ENCODE results near the gene CTSE. TPM values are rescaled to one million over a fixed set of nuclear protein-coding genes. Genes with fewer than 3 reads are reported as not detected.
"Not testable (repeated sequence)": the region's sequence is repeated elsewhere in the genome, so short reads cannot be mapped to it uniquely, and the experiment has no call there.

Gene CTSE
- total and polyA plus RNA-seq, 2 of the 13 experiments (the other 11 are each of a cell fraction or from before 2014, with no cell fraction given), result 0.50 to 0.69 TPM

DNA sequence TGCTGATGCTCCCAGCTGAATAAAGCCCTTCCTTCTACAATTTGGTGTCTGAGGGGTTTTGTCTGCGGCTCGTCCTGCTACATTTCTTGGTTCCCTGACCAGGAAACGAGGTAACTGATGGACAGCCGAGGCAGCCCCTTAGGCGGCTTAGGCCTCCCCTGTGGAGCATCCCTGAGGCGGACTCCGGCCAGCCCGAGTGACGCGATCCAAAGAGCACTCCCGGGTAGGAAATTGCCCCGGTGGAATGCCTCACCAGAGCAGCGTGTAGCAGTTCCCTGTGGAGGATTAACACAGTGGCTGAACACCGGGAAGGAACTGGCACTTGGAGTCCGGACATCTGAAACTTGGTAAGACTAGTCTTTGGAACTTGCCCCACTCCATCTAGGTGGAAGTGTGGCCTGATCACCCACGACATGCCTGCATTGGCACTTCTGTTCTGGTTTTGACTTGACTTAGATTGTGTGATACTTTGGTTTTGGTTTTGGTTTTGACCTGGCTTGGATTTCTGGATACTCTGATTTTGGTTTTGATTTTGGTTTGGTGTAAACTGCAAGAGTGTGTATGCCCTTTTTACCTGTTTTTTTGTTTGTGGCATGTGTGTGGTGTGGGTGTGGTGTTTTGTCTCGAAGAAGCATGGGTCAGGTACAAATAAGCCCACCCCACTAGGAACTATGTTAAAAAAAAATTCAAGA lies 29.4 kb upstream of the CTSE start, which contains the start of gene RHEX (continued):
- TF ChIP-seq, protein P1, sequence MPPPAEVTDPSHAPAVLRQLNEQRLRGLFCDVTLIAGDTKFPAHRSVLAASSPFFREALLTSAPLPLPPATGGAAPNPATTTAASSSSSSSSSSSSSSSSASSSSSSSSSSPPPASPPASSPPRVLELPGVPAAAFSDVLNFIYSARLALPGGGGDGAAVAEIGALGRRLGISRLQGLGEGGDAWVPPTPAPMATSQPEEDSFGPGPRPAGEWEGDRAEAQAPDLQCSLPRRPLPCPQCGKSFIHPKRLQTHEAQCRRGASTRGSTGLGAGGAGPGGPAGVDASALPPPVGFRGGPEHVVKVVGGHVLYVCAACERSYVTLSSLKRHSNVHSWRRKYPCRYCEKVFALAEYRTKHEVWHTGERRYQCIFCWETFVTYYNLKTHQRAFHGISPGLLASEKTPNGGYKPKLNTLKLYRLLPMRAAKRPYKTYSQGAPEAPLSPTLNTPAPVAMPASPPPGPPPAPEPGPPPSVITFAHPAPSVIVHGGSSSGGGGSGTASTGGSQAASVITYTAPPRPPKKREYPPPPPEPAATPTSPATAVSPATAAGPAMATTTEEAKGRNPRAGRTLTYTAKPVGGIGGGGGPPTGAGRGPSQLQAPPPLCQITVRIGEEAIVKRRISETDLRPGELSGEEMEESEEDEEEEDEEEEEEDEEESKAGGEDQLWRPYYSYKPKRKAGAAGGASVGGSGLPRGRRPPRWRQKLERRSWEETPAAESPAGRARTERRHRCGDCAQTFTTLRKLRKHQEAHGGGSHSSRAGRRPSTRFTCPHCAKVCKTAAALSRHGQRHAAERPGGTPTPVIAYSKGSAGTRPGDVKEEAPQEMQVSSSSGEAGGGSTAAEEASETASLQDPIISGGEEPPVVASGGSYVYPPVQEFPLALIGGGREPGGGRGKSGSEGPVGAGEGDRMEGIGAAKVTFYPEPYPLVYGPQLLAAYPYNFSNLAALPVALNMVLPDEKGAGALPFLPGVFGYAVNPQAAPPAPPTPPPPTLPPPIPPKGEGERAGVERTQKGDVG (CRISPR knock-in tag; IDR thresholded peaks at IDR 0.05; ENCODE audit: borderline replicate concordance), result peak; percentile 46; the same call in 1 of the 2 replicates
- TF ChIP-seq NFKB2 (CRISPR knock-in tag; IDR thresholded peaks at IDR 0.05; ENCODE audit: borderline replicate concordance) (peak; percentile 77; the same call in 1 of the 2 replicates), TAF1 (CRISPR knock-in tag; IDR thresholded peaks at IDR 0.05) (peak; percentile 64), ATF7 (CRISPR knock-in tag; IDR thresholded peaks at IDR 0.05) (0 out of 2 replicates have a peak, but pooled peaks have one; percentile 55), MXI1 (IDR thresholded peaks at IDR 0.05; ENCODE audit: borderline replicate concordance, low read depth, low read length) (peak; percentile 36; the same call in 1 of the 3 replicates), ESRRA (CRISPR knock-in tag; IDR thresholded peaks at IDR 0.05; ENCODE audit: low read depth) (0 out of 2 replicates have a peak, but pooled peaks have one; percentile 24), ZSCAN21 (CRISPR knock-in tag; IDR thresholded peaks at IDR 0.05; ENCODE audit: borderline replicate concordance) (peak; percentile 47; the same call in 1 of the 2 replicates), GABPB1 (CRISPR knock-in tag; IDR thresholded peaks at IDR 0.05) (peak; percentile 64), THAP11 (CRISPR knock-in tag; IDR thresholded peaks at IDR 0.05) (0 out of 2 replicates have a peak, but pooled peaks have one; percentile 12), CREB1 (IDR thresholded peaks at IDR 0.05) (peak; percentile 39; the same call in 1 of the 2 replicates), CREB1 (CRISPR knock-in tag; IDR thresholded peaks at IDR 0.05) (peak; percentile 46; the same call in 1 of the 2 replicates), ZNF33B (CRISPR knock-in tag; IDR thresholded peaks at IDR 0.05) (peak; percentile 59; the same call in 1 of the 2 replicates), KLF16 (CRISPR knock-in tag; IDR thresholded peaks at IDR 0.05) (0 out of 4 replicates have a peak, but pooled peaks of 1 of the 2 experiments have one; percentile 36), BRD4 (CRISPR knock-in tag; IDR thresholded peaks at IDR 0.05) (peak; percentile 67; the same call in 1 of the 2 replicates), PHF21A (CRISPR knock-in tag; IDR thresholded peaks at IDR 0.05) (0 out of 2 replicates have a peak, but pooled peaks have one; percentile 27), ZNF232 (CRISPR knock-in tag; IDR thresholded peaks at IDR 0.05; ENCODE audit: borderline replicate concordance) (peak; percentile 25; the same call in 1 of the 2 replicates)
- TF ChIP-seq, protein P2, sequence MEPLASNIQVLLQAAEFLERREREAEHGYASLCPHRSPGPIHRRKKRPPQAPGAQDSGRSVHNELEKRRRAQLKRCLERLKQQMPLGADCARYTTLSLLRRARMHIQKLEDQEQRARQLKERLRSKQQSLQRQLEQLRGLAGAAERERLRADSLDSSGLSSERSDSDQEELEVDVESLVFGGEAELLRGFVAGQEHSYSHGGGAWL (CRISPR knock-in tag; IDR thresholded peaks at IDR 0.05), result peak; percentile 48; the same call in 1 of the 2 replicates
- TF ChIP-seq ATF7 (IDR thresholded peaks at IDR 0.05), result not testable (repeated sequence)
- TF ChIP-seq, protein P3, sequence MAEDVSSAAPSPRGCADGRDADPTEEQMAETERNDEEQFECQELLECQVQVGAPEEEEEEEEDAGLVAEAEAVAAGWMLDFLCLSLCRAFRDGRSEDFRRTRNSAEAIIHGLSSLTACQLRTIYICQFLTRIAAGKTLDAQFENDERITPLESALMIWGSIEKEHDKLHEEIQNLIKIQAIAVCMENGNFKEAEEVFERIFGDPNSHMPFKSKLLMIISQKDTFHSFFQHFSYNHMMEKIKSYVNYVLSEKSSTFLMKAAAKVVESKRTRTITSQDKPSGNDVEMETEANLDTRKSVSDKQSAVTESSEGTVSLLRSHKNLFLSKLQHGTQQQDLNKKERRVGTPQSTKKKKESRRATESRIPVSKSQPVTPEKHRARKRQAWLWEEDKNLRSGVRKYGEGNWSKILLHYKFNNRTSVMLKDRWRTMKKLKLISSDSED (CRISPR knock-in tag; IDR thresholded peaks at IDR 0.05), result 0 out of 2 replicates have a peak, but pooled peaks have one; percentile 11
- TF ChIP-seq, protein P4, sequence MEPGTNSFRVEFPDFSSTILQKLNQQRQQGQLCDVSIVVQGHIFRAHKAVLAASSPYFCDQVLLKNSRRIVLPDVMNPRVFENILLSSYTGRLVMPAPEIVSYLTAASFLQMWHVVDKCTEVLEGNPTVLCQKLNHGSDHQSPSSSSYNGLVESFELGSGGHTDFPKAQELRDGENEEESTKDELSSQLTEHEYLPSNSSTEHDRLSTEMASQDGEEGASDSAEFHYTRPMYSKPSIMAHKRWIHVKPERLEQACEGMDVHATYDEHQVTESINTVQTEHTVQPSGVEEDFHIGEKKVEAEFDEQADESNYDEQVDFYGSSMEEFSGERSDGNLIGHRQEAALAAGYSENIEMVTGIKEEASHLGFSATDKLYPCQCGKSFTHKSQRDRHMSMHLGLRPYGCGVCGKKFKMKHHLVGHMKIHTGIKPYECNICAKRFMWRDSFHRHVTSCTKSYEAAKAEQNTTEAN (CRISPR knock-in tag; conservative IDR thresholded peaks at IDR 0.05), result peak; percentile 39; the same call in 1 of the 2 replicates

All from HepG2 (cell line).